GM21515 (cell line): ENCODE measurements around the gene LRRC53.

ENCODE experiments used
- ATAC-seq: cut with Tn5 transposase; IDR thresholded peaks from one replicate; pipeline ENCODE4 v1.9.1; 2021; ENCODE audit not compliant: unreplicated experiment

Gene LRRC53

DNA sequence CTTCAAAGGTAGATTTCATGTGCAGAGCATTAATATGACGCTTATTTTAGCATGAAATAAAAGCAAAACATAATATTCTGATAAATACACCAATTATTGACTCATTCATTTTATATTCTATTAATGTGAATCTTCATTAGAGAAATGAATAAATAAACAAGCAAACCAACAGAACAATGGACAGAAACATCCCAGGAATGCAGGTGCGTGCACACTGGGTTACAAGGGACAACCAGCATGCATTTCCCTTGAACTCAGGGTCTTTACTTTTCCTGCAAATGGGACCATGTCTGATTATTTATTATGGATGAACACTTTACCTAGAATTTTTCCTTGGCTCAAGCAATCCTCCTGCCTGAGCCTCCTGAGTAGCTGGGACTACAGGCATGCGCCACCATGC, 13.5 kb downstream of the LRRC53 start:
- no peak for ATAC-seq

GRCh38 chr1:74496669-74497068, 15.7 kb downstream of the LRRC53 start:
- ATAC-seq, result no peak

DNA sequence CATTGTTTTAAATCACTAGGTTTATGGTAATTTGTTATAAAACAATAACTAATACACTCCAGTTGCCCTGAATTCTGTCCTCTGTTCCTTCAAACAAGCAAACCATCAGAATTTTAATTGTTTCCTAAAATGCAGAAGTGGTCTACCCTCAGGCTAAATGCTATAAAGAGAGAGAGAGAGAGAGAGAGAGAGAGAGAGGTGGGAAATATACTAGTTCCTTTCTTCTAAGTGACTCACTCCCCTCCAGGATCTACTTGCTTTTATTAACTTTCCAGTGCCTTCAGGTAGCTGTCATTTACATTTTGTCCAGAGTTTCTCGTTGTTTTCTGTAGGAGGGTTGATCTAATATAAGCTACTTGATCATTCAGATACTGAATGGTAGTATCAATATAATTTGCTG, 26.4 kb downstream of the LRRC53 start:
- ATAC-seq, result no peak

DNA sequence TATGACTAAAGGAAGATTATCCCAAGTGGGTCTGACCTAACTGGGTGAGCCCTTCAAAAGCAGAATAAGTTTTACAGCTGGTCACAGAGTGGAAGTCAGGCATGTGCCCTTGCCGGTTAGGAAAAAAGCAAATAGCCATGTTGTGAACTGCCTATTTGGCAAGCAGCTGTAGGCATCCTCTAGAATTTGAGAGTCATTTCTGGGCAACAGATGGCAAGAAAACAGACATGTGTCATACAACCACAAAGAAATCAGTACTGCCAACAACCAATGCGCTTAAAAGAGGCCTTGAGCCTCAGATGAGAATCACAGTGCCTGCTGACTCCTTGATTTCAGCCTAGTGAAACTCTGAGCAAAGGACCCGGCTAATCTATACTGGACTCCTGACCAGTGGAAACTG, 26.8 kb downstream of the LRRC53 start:
- no peak for ATAC-seq

- ATAC-seq, result no peak
Measured at GRCh38 chr1:74481607-74482006, 30.8 kb downstream of the LRRC53 start.

GRCh38 chr1:74480068-74480467, 32.3 kb downstream of the LRRC53 start:
- no peak for ATAC-seq

GRCh38 chr1:74478979-74479378, 33.4 kb downstream of the LRRC53 start:
- ATAC-seq, result no peak

DNA sequence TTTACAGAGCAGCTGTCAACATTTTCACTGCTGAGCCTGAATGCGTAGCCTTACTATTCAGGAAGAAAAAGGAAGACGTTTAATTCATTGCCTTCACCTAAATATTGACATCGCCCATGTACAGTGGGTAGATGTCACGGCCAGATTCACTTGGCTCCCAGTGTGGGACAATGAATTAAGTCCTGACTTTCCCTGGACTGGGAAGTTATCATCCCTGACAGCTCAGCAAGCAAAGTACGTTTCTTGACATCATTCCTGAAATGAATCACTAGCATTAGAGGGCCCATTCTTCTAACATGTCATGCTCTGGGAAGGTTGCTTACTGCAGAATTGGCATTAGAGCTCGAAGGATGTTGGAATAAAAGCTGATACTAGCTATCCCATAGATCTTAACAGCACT, 37.8 kb downstream of the LRRC53 start:
- no peak for ATAC-seq

- no peak for ATAC-seq
Measured at GRCh38 chr1:74471470-74471869, 40.9 kb downstream of the LRRC53 start.

DNA sequence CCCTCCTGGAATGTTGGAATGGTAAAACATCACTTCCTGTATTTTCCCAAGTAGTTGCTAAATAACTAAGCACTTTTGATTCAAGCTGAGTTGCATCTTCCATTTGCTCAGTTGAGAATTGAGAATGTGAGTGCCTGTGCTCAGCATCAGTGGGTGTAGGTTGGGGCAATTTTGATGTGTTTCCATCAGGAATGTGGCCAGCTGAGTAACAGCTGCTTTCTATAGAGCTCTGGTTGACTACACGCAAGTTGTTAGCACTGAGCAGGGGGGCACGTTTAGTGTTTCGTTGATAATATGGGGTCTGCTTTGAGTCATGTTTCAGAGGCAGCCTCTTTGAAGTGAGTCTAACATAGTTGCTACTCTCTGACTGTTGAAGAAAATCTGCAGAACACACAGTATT, 41.5 kb downstream of the LRRC53 start:
- ATAC-seq, result no peak

DNA sequence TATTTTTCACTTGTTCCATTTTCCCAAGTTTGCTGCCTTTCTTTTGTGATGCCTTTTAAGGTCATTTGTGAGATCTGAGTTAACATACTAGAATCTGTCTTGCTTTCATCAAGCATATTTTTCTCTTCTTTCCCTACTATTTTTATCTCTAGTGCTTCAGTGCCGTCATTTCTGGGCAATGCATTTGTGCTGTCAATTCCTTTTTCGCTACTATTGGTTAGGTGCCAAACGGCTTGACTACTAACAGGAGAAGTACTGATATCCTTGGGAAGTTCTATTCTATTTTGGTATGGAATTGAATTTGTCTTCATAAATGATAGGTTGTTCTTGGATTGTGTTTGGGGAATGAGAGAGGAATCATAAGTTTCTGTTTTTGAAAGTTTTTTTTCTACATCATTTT, 42.2 kb downstream of the LRRC53 start:
- ATAC-seq, result no peak

- no peak for ATAC-seq
Measured at GRCh38 chr1:74468982-74469603, 43.3 kb downstream of the LRRC53 start.

DNA sequence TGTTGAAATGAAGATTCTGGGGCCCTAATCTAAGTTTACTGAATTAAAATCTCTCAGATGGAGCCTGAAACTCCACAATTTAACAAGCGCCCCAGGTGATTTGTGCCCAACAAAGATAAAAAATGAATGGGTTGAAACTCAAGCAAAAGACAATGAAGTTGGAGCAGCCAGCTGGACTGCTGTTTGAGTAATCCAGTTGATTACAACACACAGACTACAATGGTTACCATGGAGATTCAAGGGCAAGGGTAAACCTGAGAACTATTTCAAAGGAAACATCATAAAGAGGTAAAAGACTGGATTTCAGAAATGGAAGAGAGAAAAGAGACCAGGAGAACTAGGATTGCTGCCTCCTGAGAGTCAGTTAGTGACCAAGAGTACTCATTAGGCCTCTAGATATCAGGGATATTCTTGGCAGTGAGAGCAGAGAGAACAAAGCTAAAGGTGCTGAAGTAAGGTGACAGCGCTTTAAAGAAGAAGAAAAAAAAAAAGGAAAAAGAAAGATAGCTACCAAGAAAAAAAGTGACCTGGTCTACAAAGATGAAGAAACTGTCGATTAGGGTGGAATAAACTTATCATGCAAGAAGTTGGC, 44.5 kb downstream of the LRRC53 start:
- ATAC-seq, result no peak

DNA sequence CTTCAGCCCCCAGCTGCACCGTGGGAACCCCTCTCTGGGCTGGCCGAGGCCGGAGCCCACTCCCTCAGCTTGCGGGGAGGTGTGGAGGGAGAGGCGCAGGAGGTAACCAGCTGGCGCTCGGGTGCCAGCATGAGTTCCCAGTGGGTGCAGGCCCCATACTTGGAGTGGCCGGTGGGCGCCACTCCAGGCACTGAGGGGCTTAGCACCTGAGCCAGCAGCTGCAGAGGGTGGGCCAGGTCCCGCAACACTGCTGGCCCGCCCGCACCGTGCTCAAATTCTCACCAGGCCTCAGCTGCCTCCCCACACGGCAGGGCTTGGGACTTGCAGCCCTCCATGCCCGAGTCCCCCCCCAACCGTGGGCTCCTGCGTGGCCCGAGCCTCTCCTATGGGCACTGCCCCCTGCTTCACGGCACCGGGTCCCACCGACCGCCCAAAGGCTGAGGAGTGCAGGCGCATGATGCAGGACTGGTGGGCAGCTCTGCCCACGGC, 47.2 kb downstream of the LRRC53 start:
- ATAC-seq, result no peak

DNA sequence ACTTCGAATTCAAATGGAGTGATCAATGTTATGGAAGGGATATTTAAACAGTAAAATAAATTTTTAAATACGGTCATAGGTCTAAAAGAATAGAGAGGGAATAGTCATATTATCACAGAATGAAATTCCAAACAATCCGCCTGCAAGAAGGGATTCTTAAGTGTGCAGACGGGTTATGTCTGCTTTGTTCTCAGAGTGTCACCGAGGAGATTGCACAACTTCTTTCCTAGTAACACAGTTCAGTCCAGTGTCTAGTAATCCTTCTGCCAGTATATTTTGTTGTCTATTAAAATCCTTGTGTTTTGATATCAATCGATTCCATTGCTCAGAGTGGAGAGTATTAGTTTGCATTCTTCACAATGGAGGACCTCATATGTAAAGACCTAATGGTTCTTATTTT, 48.4 kb downstream of the LRRC53 start:
- ATAC-seq, result no peak

DNA sequence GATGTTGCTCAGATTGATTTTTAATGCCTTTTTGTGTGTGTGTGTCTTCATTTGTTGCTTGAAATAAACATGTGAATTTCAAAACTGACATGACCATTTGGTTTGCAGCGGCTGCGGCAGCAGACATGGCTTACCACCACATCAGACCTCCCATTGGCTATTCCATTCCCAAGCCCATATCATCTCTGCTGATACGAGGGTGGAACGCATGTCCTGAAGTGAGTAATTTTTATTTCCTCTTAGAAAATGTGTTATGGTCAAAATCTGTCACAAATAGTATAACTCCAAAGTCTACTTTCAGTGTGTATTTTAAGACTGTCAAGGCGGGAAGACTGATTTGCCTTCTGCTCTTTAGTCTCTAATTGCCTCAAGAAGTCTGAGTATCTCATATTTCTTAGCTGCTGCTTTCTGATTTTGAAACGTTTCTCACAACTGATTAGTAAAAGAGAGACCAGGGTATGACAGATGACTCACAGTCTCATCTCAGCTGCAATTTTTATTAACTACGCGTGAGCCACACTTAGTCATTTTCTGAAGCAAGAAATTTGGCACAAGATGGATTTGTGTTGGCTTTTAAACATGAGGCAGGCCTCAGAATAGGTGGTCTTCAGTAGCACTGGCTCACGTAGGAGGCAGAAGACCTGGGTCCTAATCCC, 49.0 kb downstream of the LRRC53 start:
- ATAC-seq, result peak; percentile 73

- ATAC-seq, result no peak
Measured at GRCh38 chr1:74457253-74457652, 55.2 kb downstream of the LRRC53 start.

- ATAC-seq, result no peak
Measured at GRCh38 chr1:74455390-74455789, 57.0 kb downstream of the LRRC53 start.

DNA sequence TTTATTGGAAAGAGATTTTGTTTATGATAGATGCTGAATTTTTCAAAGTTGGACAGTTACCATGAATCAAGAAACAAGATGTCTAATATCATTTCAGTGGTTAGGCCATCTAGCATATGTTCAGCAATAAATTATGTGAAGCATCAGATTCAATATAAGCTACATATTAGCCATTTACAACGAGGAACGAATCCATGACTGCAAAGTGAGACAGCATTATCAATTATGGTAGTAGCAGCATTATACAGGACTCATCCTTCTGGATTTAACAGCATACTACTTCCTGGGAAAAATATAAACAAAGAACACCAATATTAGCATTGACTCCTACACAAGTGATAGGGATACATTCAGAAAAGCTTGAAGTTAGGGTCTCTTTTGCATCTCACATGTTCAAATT, 59.1 kb downstream of the LRRC53 start:
- no peak for ATAC-seq

- no peak for ATAC-seq
Measured at GRCh38 chr1:74452035-74452434, 60.4 kb downstream of the LRRC53 start.

GRCh38 chr1:74437035-74437434, 75.4 kb downstream of the LRRC53 start:
- ATAC-seq, result no peak

DNA sequence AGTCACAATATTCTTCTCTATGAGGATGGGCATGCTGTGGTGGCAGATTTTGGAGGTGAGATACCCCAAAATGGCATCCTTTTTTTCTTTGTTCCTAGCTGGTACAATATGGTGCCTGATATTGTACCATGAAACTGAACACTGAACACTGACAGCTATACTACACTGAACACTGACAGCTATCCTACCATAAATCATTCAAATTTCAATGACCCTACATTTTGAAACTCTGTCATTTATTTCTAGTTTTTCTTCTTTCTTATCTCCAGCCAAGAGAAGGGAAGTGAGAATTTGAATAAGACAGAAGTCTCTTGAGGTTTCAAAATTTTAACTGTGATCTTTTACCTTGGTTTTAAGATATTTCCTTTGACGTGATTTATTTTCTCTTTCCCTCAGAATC, 76.3 kb downstream of the LRRC53 start:
- no peak for ATAC-seq

GRCh38 chr1:74434321-74434720, 78.1 kb downstream of the LRRC53 start:
- no peak for ATAC-seq
